MCF 10A (cell line): ENCODE data around the gene RBFOX2. TPM values are rescaled to one million over a fixed set of nuclear protein-coding genes. Genes with fewer than 3 reads are reported as not detected.

Experiments
- BruUV-seq: library from RNA; stranded (reverse); fragments of 400-500 nt; replicated peaks from 2 replicates; lab custom pipeline; 2021; lab: Mats Ljungman, UMichigan
- CTCF ChIA-PET: fragments of 300-600 bp; sonication (Branson Sonifier 250); formaldehyde crosslinking; extraction: SDS; loops from one replicate; lab custom pipeline; 2021; ENCODE audit warnings: antibody characterized with exemption, inconsistent platforms; lab: Yijun Ruan, JAX
- POLR2A ChIA-PET: fragments of 300-600, 350-650 bp; sonication (Branson Sonifier 250); formaldehyde crosslinking; extraction: SDS; loops from one replicate; lab custom pipeline; 2020; ENCODE audit warnings: antibody characterized with exemption, inconsistent platforms; lab: Yijun Ruan, JAX
- DNase-seq: peaks from one replicate; pipeline ENCODE4 v3.0.0-alpha.2; 2018; ENCODE audit not compliant: unreplicated experiment
- H3K27ac Mint-ChIP-seq: one replicate; pipeline ENCODE4 v1.8.0; 2022; ENCODE audit warnings: mild to moderate bottlenecking, low read depth, mixed read lengths; ENCODE audit not compliant: unreplicated experiment
- H3K27me3 Mint-ChIP-seq: one replicate; pipeline ENCODE4 v1.8.0; 2022; ENCODE audit warnings: mixed read lengths; ENCODE audit not compliant: insufficient read depth, unreplicated experiment
- H3K36me3 Mint-ChIP-seq: one replicate; pipeline ENCODE4 v1.8.0; 2022; ENCODE audit warnings: mild to moderate bottlenecking, moderate library complexity, mixed read lengths; ENCODE audit not compliant: insufficient read depth, unreplicated experiment
- H3K4me1 Mint-ChIP-seq: one replicate; pipeline ENCODE4 v1.8.0; 2022; ENCODE audit warnings: mixed read lengths; ENCODE audit not compliant: insufficient read depth, unreplicated experiment
- H3K4me3 Mint-ChIP-seq: one replicate; pipeline ENCODE4 v1.8.0; 2022; ENCODE audit warnings: mild to moderate bottlenecking, moderate library complexity, mixed read lengths; ENCODE audit not compliant: unreplicated experiment
- H3K9me3 Mint-ChIP-seq: one replicate; pipeline ENCODE4 v1.8.0; 2022; ENCODE audit warnings: mixed read lengths; ENCODE audit not compliant: unreplicated experiment
- CTCF ChIP-seq: fragments of 200-600 bp; IDR thresholded peaks from one replicate; pipeline ENCODE4 v1.8.0; 2022; ENCODE audit warnings: antibody characterized with exemption, mild to moderate bottlenecking; ENCODE audit not compliant: unreplicated experiment
- intact Hi-C: fragments of 100-400 bp; cut with micrococcal nuclease; formaldehyde crosslinking; loops from 2 replicates; pipeline ENCODE4 v1.14.1; 2022
- total RNA-seq: library from RNA; stranded (reverse); gene quantifications from 2 replicates; pipeline ENCODE4 v1.2.3, GENCODE V29; 2022

RBFOX2 gene
- total RNA-seq, 1 experiment from 2014 or later: 89.4 TPM

GRCh38 chr22:35896111-35896705, 132.4 kb downstream of the RBFOX2 start:
- intact Hi-C loops: no loop called here
- BruUV-seq: no TSS peak
- Mint-ChIP-seq H3K36me3 (no peaks in the 10 kb centered on the region), H3K9me3 (no peaks in the 10 kb centered on the region), H3K4me3 (peak overlapping the region; percentile 79), H3K4me1 (peaks cover 48% of the 10 kb centered on the region), H3K27ac (peak overlapping the region; percentile 90), H3K27me3 (no peaks in the 10 kb centered on the region)
- no peak for TF ChIP-seq CTCF
- DNase-seq: no peak
- POLR2A ChIA-PET: interaction anchor here (0.8 to 6.8 kb wide), 12 partner anchors 9 to 132 kb away, joined by 3 to 155 read pairs (median 5); partner anchors contain the start of gene RBFOX2
- CTCF ChIA-PET: interaction anchor here (1.0 to 4.8 kb wide), 4 partner anchors 14 to 56 kb away, joined by 3 to 32 read pairs (median 8); no protein-coding TSS in a partner anchor

GRCh38 chr22:35894937-35895708, 133.5 kb downstream of the RBFOX2 start:
- peaks cover 42% of the 10 kb centered on the region for H3K4me1 Mint-ChIP-seq
- TF ChIP-seq CTCF: no peak

GRCh38 chr22:35894464-35894878, 134.2 kb downstream of the RBFOX2 start:
- Mint-ChIP-seq H3K4me3 (peak overlapping the region; percentile 79), H3K4me1 (peaks cover 42% of the 10 kb centered on the region), H3K9me3 (no peaks in the 10 kb centered on the region), H3K27ac (peak overlapping the region; percentile 90), H3K27me3 (no peaks in the 10 kb centered on the region), H3K36me3 (peaks cover 5% of the 10 kb centered on the region)
- intact Hi-C loops: no loop called here
- no peak for TF ChIP-seq CTCF
- ChIA-PET CTCF (interaction anchor here (0.7 to 4.8 kb wide), 4 partner anchors 19 to 54 kb away, joined by 3 to 32 read pairs (median 10); no protein-coding TSS in a partner anchor), POLR2A (interaction anchor here (0.7 to 6.8 kb wide), 13 partner anchors 10 to 267 kb away, joined by 3 to 155 read pairs (median 6); no protein-coding TSS in a partner anchor)
- no peak for DNase-seq
- BruUV-seq: no TSS peak

More at GRCh38 chr22:35894937-35895708, 133.5 kb downstream of the RBFOX2 start:
- POLR2A ChIA-PET: interaction anchor here (0.8 to 6.8 kb wide), 17 partner anchors 10 to 267 kb away, joined by 3 to 155 read pairs (median 5); partner anchors contain the start of gene RBFOX2
- Mint-ChIP-seq H3K9me3 (no peaks in the 10 kb centered on the region), H3K4me3 (peak overlapping the region; percentile 79), H3K27me3 (no peaks in the 10 kb centered on the region), H3K36me3 (no peaks in the 10 kb centered on the region), H3K27ac (peak overlapping the region; percentile 90)
- CTCF ChIA-PET: interaction anchor here (1.0 to 4.8 kb wide), 4 partner anchors 15 to 55 kb away, joined by 3 to 32 read pairs (median 8); no protein-coding TSS in a partner anchor
- DNase-seq: peak; percentile 96
- no TSS peak for BruUV-seq
- intact Hi-C loops: loop anchor here (1.0 kb wide), 1 partner anchor 57 kb away; no protein-coding TSS in a partner anchor
